Left lung (tissue), 10 donors: ENCODE results near the gene TMA7. TPM values are rescaled to one million over a fixed set of nuclear protein-coding genes. Genes with fewer than 3 reads are reported as not detected.

ENCODE experiments used
- ATAC-seq: fragments of 200-7000 bp; cut with Tn5 transposase; one replicate; pipeline ENCODE4 v1.9.1; 2020; ENCODE audit warnings: moderate library complexity
- DNase-seq, 4 donors: peaks; one replicate each; pipeline ENCODE4 v3.0.0-alpha.2; 2013 to 2020
- H3K27ac ChIP-seq, 2 donors: fragments of 200-600 bp; sonication (generic) in 1 of 2; one replicate each; pipeline versions ENCODE4 v1.5.0 to v1.8.0; 2020 to 2021
- H3K27me3 ChIP-seq, 2 donors: fragments of 200-600 bp; sonication (generic) in 1 of 2; one replicate each; pipeline versions ENCODE4 v1.5.0 to v1.8.0; 2020 to 2021
- H3K36me3 ChIP-seq, 2 donors: fragments of 200-600 bp; sonication (generic) in 1 of 2; one replicate each; pipeline versions ENCODE4 v1.5.0 to v1.8.0; 2020 to 2021
- H3K4me1 ChIP-seq, 2 donors: fragments of 200-600 bp; one replicate each; pipeline ENCODE4 v1.8.0; 2021
- H3K4me3 ChIP-seq, 2 donors: fragments of 200-600 bp; sonication (generic) in 1 of 2; one replicate each; pipeline versions ENCODE4 v1.5.0 to v1.8.0; 2020 to 2021; ENCODE audit warnings: mild to moderate bottlenecking in 1 of 2
- H3K9me3 ChIP-seq, 2 donors: fragments of 200-600 bp; sonication (generic) in 1 of 2; one replicate each; pipeline versions ENCODE4 v1.5.0 to v1.8.0; 2020 to 2021
- CTCF ChIP-seq, 2 donors: fragments of 200-600 bp; sonication (generic) in 1 of 2; IDR thresholded peaks; one replicate each; pipeline versions ENCODE4 v1.5.0 to v1.8.0; 2021; ENCODE audit warnings: antibody characterized with exemption in 2 of 2
- intact Hi-C, 2 donors: fragments of 100-400 bp; cut with DNase I; formaldehyde crosslinking; loops; one replicate each; pipeline versions ENCODE4 v1.11.2 to v1.14.2; 2022
- polyA plus RNA-seq, 6 donors: library from polyadenylated mRNA; unstranded; fragments of 120-200 nt; gene quantifications; one replicate each; pipeline ENCODE4 v1.2.1, GENCODE V29; 2013; ENCODE audit not compliant: insufficient read length in 6 of 6
- total RNA-seq, 2 donors: library from RNA; stranded (reverse); fragmentation: NEBNext Ultra II Directional; extraction: Animal tissue kit (Norgen Biotek cat#: 25700); gene quantifications; one replicate each; pipeline ENCODE4 v1.2.1, GENCODE V29; 2021
- donor health status: DM: no; HTN: yes; CAD: no.
- donor health status: DM: no; HTN: no; CAD: no.

TMA7 gene
- total and polyA plus RNA-seq, 8 donors = 174 to 288 (median 253) TPM

GRCh38 chr3:48466386-48467109, 26.5 kb downstream of the TMA7 start:
- intact Hi-C loops = loop anchor here (5.0 to 10.0 kb wide), 3 partner anchors 36 to 86 kb away; partner anchors contain the start of gene SHISA5 (in 1 of the 2)
- DNase-seq (peak in 1 of 4 donors; percentile 44), ATAC-seq (peak; percentile 7)

GRCh38 chr3:48467110-48467454, 27.0 kb downstream of the TMA7 start:
- no peak for ATAC-seq
- peaks cover 34 to 72% of the 10 kb centered on the region in 2 donors for H3K4me1 ChIP-seq
- H3K27me3 ChIP-seq = no peaks in the 10 kb centered on the region
- intact Hi-C loops = loop anchor here (5.0 to 10.0 kb wide), 3 partner anchors 35 to 85 kb away; partner anchors contain the start of gene SHISA5 (in 1 of the 2)
- no peak for TF ChIP-seq CTCF (IDR thresholded peaks at IDR 0.05)
- no peaks in the 10 kb centered on the region for H3K9me3 ChIP-seq
- peaks cover 0 to 58% of the 10 kb centered on the region in 2 donors for H3K36me3 ChIP-seq
- no peak for DNase-seq
- H3K27ac ChIP-seq = peak overlapping the region; percentile 100
- peak overlapping the region; percentile 46 to 71 for H3K4me3 ChIP-seq

More at GRCh38 chr3:48466386-48467109, 26.5 kb downstream of the TMA7 start:
- Histone ChIP-seq H3K27ac (peak overlapping the region; percentile 100), H3K4me1 (peaks cover 28 to 66% of the 10 kb centered on the region in 2 donors), H3K9me3 (no peaks in the 10 kb centered on the region), H3K4me3 (peak overlapping the region; percentile 46 to 71), H3K27me3 (no peaks in the 10 kb centered on the region), H3K36me3 (peaks cover 0 to 61% of the 10 kb centered on the region in 2 donors)
- TF ChIP-seq CTCF (IDR thresholded peaks at IDR 0.05) = no peak

- H3K27me3 ChIP-seq = no peaks in the 10 kb centered on the region
- H3K4me3 ChIP-seq = peak overlapping the region in 1 of 2 donors; percentile 71
- DNase-seq (no peak), ATAC-seq (no peak)
- H3K27ac ChIP-seq = peak overlapping the region; percentile 100
- peaks cover 0 to 55% of the 10 kb centered on the region in 2 donors for H3K36me3 ChIP-seq
- no peaks in the 10 kb centered on the region for H3K9me3 ChIP-seq
- no peak for TF ChIP-seq CTCF (IDR thresholded peaks at IDR 0.05)
- intact Hi-C loops = loop anchor here (5.0 to 10.0 kb wide), 3 partner anchors 35 to 85 kb away; partner anchors contain the start of gene SHISA5 (in 1 of the 2)
- peaks cover 35 to 78% of the 10 kb centered on the region in 2 donors for H3K4me1 ChIP-seq
Observed at GRCh38 chr3:48467473-48468267, 27.6 kb downstream of the TMA7 start.

GRCh38 chr3:48468329-48468731, 28.3 kb downstream of the TMA7 start:
- H3K4me3 ChIP-seq = peak overlapping the region in 1 of 2 donors; percentile 71
- no peaks in the 10 kb centered on the region for H3K9me3 ChIP-seq
- H3K27ac ChIP-seq = peak overlapping the region in 1 of 2 donors; percentile 100
- H3K36me3 ChIP-seq = peaks cover 0 to 48% of the 10 kb centered on the region in 2 donors
- DNase-seq = no peak
- H3K4me1 ChIP-seq = peaks cover 40 to 82% of the 10 kb centered on the region in 2 donors
- no peak for TF ChIP-seq CTCF (IDR thresholded peaks at IDR 0.05)
- H3K27me3 ChIP-seq = no peaks in the 10 kb centered on the region
- intact Hi-C loops = loop anchor here (5.0 to 10.0 kb wide), 3 partner anchors 34 to 84 kb away; partner anchors contain the start of gene SHISA5 (in 1 of the 2)
- no peak for ATAC-seq
